ENCODE data around the gene LMF1.

LMF1 gene

GRCh38 chr16:908526-909155, 62.1 kb downstream of the LMF1 start:
- no peak for DNase-seq

- no peak for DNase-seq
These were observed 62.9 kb downstream of the LMF1 start for GRCh38 chr16:907842-908241.

- no peak for DNase-seq
These were observed 63.4 kb downstream of the LMF1 start for GRCh38 chr16:907361-907760.

GRCh38 chr16:906296-906695, 64.5 kb downstream of the LMF1 start:
- no peak for DNase-seq

- no peak for DNase-seq
These were observed 68.8 kb downstream of the LMF1 start for GRCh38 chr16:901715-902601.

GRCh38 chr16:901149-901548, 69.6 kb downstream of the LMF1 start:
- no peak for DNase-seq

GRCh38 chr16:900211-900610, 70.6 kb downstream of the LMF1 start:
- no peak for DNase-seq

GRCh38 chr16:899683-900060, 71.1 kb downstream of the LMF1 start:
- no peak for DNase-seq

- no peak for DNase-seq
These were observed 71.8 kb downstream of the LMF1 start for GRCh38 chr16:898761-899682.

- DNase-seq = no peak
These were observed 72.6 kb downstream of the LMF1 start for GRCh38 chr16:898216-898615.

GRCh38 chr16:897701-898100, 73.1 kb downstream of the LMF1 start:
- no peak for DNase-seq

- no peak for DNase-seq
These were observed 73.6 kb downstream of the LMF1 start for GRCh38 chr16:897200-897543.

- no peak for DNase-seq
These were observed 74.3 kb downstream of the LMF1 start for GRCh38 chr16:896261-897199.

GRCh38 chr16:895371-895770, 75.4 kb downstream of the LMF1 start:
- no peak for DNase-seq

- no peak for DNase-seq
These were observed 75.9 kb downstream of the LMF1 start for GRCh38 chr16:894841-895240.

GRCh38 chr16:894136-894535, 76.6 kb downstream of the LMF1 start:
- DNase-seq = no peak

GRCh38 chr16:893360-893759, 77.4 kb downstream of the LMF1 start:
- no peak for DNase-seq

- DNase-seq = no peak
These were observed 78.1 kb downstream of the LMF1 start for GRCh38 chr16:892536-893255.

- DNase-seq = no peak
These were observed 78.8 kb downstream of the LMF1 start for GRCh38 chr16:892006-892405.

GRCh38 chr16:891353-891740, 79.4 kb downstream of the LMF1 start:
- no peak for DNase-seq

GRCh38 chr16:890716-891352, 80.0 kb downstream of the LMF1 start:
- no peak for DNase-seq
